Measurements from ENCODE around the gene NDUFA7.
A peak's percentile ranks its signal among the peaks of the same experiment; 100 is the strongest.
"Not testable (repeated sequence)": the region's sequence is repeated elsewhere in the genome, so short reads cannot be mapped to it uniquely, and the experiment has no call there.

The NDUFA7 gene

DNA sequence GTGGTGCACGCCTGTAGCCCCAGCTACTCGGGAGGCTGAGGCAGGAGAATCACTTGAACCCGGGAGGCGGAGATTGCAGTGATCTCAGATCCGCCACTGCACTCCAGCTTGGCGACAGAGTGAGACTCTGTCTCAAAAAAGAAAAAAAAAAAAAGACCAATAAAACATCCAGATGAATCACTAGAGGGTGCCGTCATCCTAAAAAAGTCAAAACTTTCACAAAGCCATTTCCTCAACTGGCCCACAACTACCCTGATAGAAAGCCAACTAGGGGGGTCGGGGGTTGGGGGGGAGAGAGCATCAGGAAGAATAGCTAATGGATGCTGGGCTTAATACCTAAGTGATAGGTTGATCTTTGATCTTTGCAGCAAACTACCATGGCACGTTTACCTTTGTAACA, 2.3 kb downstream of the NDUFA7 start:
- DNase-seq: not testable (repeated sequence)

DNA sequence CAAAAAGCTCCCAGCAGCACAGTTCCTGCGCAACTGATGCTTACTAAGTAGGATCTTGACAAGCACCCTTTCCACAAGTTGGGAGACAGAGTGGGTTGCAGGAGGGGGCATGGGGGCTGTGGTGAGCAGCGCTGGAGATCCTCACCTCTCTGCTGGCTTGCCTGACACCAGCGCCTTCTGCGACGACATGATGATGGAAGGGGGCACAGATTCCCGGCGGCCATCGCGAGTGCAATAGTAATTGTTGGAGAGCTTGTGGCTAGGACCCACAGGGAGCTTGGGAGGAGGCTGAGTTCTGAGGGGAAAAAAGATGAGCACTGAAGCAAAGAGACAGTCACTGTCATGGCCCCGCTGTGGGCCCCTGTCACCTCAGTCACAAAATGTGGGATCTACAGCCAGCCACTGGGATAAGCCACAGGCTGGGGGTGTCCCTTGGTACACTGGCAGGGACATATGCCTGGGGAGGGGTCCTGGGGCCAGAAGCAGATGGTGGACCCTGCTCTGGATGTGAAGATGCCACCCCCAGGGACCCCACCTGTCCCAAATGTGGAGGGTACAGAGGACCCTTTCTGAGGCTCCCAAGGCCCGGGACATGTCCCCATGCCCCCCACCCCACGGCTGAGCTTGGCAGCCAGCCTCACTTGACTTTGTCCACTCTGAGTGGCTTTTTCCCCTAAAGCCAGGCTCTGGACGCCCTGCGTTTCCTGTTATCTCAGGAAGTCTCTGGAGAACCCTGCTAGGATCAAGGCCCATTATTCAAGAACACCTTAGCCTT, 4.6 kb downstream of the NDUFA7 start:
- no peak for DNase-seq

DNA sequence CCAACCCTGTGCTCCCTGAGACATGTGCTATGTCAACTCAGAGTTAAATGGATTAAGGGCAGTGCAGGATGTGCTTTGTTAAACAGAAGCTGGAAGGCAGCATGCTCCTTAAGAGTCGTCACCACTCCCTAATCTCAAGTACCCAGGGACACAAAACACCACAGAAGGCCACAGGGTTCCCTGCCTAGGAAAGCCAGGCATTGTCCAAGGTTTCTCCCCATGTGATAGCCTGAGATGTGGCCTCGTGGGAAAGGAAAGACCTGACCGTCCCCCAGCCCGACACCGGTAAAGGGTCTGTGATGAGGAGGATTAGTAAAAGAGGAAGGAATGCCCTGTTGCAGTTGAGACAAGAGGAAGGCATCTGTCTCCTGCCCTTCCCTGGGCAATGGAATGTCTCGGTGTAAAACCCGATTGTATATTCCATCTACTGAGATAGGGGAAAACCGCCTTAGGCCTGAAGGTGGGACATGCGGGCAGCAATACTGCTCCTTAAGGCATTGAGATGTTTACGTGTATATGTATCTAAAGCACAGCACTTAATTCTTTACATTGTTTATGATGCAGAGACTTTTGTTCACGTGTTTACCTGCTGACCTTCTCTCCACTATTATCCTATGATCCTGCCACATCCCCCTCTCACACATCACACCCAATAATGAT, 6.1 kb downstream of the NDUFA7 start:
- DNase-seq: not testable (repeated sequence)

DNA sequence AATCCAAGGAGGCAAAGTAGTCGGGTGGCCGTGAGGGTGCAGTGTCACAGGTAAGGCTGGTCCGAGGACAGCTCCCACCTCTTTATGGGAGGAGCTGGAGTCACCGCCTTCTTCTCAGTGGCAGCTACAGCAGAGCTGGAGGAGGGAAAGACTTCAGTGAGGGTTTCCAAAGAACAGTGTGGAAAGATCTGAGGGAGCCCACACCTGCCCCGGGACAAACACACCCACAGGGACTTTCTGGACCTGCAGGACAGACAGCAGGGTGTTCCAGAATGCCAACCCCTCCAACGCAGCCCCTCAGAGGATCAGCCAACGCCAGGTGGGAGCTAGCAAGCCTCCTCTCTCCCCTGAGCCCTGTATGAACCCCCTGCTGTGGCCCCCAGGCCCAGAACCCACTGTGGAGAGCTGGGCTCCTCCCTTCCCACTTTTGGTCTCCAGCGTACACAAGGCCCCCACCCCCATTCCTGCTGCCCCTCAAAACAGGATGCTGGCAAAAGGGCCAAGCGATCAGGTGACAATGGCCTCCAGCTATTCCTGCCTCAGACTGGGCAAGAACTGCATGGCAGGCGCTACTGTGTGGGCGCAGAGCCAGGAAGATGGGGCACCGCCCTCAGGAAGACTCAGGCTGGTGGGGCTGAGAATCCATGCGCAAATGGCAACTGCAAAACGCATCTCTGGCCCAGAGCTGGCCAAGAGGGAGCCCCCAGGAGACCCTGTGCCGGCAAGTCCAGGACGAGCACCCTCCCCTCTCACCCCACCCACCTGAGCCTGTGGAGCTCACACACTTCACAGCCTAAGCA, 9.5 kb downstream of the NDUFA7 start:
- no peak for DNase-seq

DNA sequence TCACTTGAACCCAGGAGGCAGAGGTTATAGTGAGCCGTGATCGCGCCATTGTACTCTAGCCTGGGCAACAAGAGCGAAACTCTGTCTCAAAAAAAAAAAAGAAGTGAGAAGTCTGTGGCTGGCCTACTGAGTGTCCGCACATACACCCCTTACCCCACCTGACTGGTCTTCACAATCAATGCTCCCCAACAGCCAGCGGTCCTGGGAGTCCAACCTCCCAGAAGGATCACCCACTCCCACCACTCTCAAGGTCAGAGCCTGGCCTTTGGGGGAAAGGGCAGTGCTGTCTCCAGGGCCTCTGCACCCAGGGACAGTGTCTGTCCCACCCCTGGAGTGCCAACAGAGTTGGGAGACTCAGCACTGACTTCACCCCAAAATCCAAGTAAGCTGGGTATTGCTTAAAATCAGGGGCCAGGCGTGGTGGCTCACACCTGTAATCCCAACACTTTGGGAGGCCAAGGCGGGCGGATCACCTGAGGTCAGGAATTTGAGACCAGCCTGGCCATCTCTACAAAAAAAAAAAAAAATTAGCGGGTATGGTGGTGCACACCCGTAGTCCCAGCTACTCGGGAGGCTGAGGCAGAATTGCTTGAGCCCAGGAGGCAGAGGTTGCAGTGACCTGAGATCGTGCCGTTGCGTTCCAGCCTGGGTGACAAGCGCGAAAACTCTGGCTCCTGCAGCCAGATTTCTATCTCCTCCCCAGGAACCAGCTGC, 10.7 kb downstream of the NDUFA7 start:
- no peak for DNase-seq

DNA sequence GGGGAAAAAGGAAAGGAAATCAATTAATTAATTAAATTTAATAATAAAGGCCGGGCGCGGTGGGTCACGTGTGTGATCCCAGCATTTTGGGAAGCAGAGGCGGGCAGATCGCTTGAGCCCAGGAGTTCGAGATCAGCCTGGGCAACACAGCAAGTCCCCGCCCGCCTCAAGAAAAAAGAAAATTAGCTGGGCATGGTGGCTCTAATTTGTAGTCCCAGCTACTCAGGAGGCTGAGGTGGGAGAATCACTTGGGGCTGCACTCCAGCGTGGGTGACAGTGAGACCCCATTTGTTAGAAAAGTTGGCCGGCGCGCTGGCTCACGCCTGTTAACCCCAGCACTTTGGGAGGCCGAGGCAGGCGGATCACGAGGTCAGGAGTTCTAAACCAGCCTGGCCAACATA, 12.3 kb downstream of the NDUFA7 start:
- DNase-seq: no peak

DNA sequence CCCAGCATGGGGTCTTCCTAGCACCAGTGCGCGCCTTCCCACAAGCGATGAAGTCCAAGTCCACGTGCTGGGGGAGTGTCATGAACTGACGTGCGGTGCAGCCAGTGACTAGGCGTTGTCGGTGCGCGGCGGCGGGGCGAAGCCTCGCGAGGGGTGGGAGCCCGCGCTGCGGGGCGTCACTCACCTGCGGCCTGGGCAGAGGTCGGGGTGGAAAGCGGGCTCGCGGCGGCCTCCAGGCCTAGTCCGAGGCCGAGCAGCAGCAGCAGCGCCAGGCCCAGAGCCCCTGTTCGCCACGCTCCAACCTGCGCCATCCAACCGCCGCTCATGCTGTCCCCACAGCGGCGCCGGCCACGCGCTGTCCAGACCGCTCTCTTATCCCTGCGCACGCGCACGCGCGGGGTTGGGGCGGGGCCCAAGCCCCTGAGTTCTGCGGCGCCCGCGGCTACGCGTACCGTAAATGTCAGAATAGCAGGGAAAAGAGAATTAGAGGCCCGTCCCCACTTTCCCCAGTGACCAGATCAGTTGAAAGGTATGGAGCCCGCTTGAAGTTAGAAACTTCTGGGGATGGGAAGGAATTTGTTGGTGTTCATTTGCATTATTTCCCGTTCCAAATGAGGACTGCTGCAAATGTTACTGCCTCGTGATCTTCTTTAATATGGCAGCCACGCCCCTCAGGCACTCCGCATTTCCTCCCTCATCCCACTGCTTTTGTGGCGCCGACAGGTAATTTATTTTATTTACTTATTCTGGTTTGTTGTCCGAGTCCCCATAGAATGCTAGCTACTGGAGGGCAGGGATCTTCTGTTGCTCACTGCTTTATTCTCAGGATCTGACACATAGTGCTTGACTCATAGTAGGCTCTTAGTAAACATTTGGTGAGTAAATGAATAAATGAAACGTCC, 13.0 kb downstream of the NDUFA7 start, which contains the start of gene CD320:
CD320 (minus strand) TSS at position 394 of the 902 bp plus-strand sequence; CDS start at position 326, 68 bp downstream.
- peak; percentile 87 for DNase-seq

DNA sequence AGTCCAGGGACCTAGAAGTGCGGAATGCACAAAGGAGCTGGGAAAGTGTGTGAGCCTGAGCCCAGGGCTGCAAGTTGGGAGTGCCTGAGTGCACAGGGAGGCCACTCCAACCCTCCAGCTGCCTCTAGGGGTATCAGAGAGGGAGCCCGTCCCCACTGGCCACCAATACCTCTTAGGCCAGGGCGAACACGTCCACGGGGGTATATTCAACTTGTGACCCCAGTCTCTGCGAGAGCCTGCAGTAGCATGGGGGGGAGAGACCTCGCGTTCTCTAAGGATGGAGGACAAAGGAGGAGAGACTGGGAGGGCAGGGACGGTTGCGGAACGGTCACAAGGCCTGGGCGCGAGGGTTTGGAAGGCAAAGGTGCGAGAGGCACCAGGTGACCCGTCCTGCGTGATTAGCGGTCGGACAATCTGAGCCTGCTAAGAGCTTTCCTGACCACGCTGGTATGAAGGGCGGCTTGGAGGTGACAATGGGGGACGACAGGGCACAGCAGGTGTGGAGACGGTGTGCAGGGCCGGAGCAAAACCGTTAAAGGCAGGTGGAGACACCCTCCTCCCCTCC, 13.7 kb downstream of the NDUFA7 start:
- no peak for DNase-seq

DNA sequence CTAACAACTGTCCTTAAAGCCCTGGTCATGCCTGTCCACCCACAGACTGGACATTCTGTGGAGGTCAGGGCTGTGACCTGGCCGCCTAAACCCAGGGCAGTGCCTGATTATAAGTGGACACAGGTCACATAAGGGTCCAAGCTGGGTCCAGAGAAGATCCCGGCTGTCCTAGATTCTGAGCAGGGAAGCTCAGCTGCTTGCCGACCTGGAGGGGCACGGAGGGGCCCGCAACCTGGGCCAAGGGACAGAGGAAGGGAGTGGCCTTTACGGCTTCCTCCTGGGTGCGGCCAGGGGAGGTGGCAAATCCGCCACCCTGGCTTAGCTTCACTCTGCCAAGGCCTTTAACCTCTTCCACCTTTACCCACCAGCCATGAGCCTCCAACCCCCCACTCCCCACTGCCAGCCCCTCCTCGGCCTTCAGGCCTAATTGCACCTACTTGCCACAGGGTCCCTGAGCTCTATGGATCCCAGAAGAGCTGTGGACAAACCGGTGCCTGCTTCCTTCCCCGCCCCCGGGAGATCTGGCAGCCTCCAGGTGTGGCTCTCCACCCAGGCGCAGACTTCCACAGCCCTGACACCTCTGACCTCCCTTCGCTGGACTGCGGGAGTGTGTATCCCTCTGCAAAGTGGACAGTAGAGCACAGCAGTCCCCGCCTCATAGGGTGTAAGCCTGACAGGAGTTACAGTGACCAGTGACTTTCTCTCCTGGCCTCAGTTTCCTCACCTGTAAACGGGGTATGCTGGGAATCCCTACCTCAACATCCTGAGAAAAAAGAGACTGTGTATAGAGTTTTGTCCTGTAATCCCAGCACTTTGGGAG, 14.7 kb downstream of the NDUFA7 start:
- DNase-seq: no peak

DNA sequence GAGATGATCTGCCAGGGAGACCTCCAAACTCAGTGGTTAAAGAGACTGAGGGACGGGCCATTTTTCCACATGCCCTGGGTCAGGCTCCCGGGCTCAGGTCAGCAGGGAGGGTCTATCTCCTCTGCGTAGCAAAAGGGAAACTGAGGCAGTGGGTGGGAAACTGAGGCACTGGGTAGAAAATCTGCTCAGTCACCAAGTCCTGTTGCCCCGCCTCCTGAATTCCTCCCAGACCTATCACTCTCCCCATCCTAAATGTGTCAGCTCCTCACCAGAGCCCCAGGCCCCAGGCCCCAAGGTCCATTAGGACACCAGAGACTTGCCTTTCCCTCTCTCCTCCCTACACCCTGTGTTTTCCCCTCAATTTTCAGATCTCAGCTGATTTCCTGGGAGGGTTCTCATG, 15.4 kb downstream of the NDUFA7 start:
- no peak for DNase-seq

DNA sequence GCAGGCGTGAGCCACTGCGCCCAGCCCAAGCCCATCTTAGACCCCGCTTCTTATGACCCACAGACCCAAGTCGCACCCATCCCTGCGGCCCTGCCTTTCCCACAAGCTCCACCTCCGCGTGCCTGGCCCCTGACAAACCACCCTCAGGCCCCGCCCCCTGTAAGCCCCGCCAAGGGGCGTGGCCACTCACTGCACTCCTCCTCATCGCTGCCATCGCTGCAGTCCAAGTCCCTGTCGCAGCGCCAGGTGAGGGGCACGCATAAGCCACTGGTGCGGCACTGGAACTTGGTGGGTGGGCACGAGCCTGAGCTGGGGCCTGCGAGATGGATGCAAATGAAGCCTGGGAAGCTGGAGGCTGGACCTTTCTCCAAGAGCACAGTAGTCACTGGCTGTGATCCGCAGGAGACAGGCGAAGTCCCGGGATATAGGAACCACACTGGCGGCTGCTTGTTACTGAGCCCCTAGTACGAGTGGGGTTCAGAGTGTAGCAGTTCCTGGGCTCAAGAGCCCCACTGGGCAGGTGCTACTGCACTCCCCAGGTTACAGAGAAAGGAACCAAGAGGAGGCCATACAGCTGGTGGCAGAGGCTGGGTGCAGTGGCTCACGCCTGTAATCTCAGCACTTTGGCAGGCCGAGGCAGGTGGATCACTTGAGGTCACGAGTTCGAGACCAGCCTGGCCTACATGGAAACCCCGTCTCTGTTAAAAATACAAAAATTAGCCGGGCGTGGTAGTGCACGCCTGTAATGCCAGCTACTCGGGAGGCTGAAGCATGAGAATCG, 16.1 kb downstream of the NDUFA7 start:
- DNase-seq: no peak

DNA sequence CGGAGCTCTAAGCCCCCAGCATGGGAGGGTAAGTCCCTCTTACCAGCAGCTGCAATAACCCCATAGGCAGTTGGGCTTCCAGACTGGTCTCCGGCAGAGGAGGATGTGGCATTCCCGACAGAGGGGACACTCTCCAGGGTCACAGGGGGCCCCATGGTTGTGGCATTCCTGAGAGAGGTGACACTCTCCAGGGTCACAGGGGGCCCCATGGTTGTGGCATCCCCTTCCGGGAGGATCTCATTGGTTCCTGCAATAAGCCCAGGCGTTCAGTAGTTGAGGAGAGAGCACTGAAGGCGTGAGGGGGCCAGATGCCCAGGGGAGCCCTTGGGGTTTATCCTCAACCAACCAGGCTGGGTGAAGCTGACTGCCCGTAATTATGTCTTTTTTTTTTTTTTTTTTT, 18.4 kb downstream of the NDUFA7 start:
- DNase-seq: no peak

DNA sequence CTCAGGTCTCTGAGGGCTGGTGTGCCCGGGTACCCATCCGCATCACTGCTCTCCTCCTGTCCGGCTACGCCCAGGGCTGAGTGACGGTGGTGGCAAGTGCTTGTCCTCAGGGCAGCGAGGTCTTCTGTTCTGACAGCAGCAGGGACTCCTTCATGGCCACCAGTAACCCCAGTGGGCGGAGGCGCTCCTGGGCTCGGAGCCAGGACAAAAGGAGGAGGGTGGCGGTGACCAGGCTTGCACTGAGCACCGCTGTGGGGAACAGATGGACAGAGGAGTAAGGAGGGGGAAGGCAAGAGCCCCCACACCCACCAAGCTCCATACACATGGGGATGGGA, 18.9 kb downstream of the NDUFA7 start:
- DNase-seq: no peak

DNA sequence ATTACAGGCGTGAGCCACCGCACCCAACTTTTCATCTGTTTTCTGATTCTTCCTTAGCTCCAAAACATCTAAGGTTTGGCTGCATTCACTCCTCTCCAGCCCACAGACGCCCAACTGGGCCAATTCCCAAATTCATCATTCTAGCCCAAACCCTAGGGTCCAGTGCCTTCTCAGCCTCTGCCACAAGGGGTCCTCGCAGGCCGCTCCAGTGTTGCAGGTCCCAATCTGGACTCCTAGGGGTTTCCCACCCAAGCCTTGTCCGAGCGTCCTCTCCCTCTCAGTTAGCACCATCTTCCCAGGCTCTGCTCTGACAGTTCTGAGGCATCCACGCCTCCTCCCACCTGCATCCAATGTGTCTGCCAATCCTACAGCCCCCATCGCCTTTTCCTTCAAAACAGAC, 29.8 kb downstream of the NDUFA7 start:
- DNase-seq: not testable (repeated sequence)

DNA sequence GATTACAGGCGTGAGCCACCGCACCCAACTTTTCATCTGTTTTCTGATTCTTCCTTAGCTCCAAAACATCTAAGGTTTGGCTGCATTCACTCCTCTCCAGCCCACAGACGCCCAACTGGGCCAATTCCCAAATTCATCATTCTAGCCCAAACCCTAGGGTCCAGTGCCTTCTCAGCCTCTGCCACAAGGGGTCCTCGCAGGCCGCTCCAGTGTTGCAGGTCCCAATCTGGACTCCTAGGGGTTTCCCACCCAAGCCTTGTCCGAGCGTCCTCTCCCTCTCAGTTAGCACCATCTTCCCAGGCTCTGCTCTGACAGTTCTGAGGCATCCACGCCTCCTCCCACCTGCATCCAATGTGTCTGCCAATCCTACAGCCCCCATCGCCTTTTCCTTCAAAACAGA, 44.7 kb downstream of the NDUFA7 start:
- DNase-seq: not testable (repeated sequence)

DNA sequence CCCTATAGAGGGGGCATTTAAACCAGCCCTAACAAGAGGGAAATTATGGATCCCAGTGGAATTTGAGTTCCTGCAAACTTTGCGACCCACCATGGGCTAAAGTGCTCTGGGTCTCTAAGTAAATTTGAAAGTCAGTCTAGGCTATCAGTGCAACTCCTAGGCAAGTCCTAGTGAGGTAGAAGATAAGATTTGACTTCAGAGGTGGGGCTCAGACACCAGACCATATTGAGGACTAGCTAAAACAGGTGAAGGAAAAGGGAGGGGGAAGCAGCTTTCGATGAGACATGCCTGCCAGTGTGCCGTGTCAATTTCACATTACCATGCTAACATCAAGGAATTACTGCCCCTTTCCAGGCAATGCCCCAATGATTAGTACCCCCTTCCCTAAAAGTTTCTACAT, 51.5 kb downstream of the NDUFA7 start:
- DNase-seq: no peak

DNA sequence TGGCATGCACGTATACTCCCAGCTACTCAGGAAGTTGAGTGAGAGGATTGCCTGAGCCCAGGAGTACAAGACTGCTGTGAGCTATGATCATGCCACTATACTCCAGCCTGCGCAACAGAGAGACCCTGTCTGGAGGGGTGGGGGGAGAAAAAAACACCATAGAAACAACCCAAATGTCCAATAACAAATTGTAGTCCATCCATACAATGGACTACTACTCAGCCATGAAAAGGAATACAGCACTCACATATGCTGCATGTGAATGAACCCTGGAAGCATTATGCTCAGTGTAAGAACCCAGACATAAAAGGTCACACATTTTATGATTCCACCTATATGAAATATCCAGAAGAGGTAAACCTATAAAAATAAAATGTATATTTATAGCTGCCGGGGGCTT, 55.3 kb downstream of the NDUFA7 start:
- DNase-seq: no peak

DNA sequence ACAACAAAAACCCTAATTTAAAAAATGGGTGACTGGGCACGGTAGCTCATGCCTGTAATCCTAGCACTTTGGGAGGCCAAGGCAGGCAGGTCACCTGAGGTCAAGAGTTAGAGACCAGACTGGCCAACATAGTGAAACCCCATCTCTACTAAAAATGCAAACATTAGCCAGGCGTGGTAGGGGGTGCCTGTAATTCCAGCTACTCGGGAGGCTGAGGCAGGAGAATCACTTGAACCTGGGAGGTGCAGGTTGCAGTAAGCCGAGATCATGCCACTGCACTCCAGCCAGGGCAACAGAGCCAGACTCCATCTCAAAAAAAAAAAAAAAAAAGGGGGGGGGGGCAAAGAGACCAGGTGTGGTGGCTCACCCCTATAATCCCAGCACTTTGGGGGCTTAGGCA, 56.9 kb downstream of the NDUFA7 start:
- DNase-seq: not testable (repeated sequence)

DNA sequence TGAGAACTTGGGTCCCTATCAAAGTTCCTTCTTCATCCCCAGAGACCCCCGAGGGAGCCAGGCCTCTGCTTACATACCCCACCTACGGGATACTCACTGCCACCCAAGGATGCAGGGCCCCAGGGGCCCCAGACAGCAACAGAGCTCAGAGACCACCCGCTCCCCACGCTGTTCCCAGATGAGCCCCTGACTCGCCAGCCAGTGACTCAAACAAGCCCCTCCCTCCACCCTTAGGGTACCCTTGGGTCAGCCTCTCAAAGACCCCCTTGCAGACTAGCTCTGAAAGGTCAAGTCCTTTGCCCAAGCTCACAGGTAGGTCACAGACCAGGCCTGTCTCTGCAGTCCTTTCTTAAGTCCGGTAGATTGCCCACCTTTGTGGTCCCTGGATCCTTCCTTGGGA, 58.7 kb downstream of the NDUFA7 start:
- no peak for DNase-seq

DNA sequence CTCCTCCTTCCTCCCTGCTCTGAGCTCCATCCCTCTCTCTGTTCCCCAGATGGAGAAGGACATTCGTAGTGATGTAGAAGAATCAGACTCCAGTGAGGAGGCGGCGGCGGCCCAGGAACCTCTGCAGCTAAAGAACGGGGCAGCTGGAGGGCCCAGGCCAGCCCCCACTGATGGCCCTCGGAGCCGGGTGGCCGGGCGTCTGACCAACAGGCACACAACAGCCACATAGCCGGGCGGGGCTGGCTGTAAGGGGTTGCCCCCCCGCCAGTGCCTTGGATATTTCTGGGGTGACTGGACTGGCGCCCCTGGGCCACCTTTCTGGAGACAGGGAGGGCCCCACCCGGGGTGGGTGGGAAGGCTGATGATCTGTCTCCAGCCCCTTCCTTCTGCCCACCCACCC, 59.3 kb downstream of the NDUFA7 start:
- DNase-seq: no peak
